ENCODE results near the gene ATXN7.
A peak's percentile ranks its signal among the peaks of the same experiment; 100 is the strongest.

The ATXN7 gene

GRCh38 chr3:63908081-63908736 lies 44.5 kb downstream of the ATXN7 start:
- no peak overlapping the region for H3K4me3 Mint-ChIP-seq
- DNase-seq (ENCODE audit: low spot score in 2 of 2) = no peak
- peak overlapping the region; percentile 79 for H3K27ac Mint-ChIP-seq
- peaks cover 8% of the 10 kb centered on the region for H3K36me3 Mint-ChIP-seq
- H3K27me3 Mint-ChIP-seq = no peaks in the 10 kb centered on the region
- ATAC-seq (ENCODE audit: low read depth) = no peak
- H3K4me1 Mint-ChIP-seq = peaks cover 16% of the 10 kb centered on the region
- no peaks in the 10 kb centered on the region for H3K9me3 Mint-ChIP-seq

DNA sequence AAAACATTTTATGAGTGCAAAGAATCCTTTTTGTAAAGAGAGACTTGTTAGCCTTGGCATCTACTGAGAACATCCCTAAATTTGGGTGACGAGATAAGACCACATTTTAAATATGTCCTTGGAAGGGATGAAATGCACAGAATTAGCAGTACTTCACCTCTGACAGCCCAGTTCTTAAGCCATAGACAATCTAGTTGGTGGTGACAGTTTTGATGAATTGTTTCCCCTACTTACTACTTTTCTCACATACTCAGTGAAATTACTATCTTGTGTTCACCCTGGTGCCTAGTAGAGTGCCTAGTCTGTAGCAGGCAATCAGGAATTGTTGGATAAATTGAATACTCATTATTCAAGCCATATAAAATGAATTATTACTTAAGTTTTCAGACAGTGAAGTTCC lies 45.1 kb downstream of the ATXN7 start:
- Mint-ChIP-seq H3K36me3 (peaks cover 8% of the 10 kb centered on the region), H3K27me3 (no peaks in the 10 kb centered on the region), H3K4me1 (peaks cover 16% of the 10 kb centered on the region), H3K9me3 (no peaks in the 10 kb centered on the region), H3K27ac (peak overlapping the region; percentile 79), H3K4me3 (no peak overlapping the region)
- no peak for DNase-seq (ENCODE audit: low spot score in 2 of 2)
- ATAC-seq (ENCODE audit: low read depth) = no peak

DNA sequence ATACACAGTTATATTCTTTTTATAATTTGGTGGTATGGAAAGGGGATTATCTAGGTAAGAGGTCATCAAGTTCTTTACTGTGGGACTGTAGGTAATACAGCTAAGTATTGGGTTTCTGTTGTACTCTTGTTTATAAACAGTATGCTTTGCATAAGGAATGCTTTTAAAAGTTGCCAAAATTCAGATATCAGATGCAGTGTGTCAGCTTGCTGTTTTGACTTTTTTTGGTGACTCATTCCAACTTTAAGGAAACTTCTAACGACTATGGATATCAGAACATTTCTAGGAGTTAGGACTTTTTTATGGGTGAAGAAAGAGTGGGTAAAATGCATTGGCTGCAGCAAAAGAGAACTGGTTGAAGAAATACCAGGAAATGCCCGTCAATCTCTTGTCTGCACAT lies 45.8 kb downstream of the ATXN7 start:
- H3K4me1 Mint-ChIP-seq = peaks cover 16% of the 10 kb centered on the region
- no peak overlapping the region for H3K27ac Mint-ChIP-seq
- no peaks in the 10 kb centered on the region for H3K9me3 Mint-ChIP-seq
- no peak for DNase-seq (ENCODE audit: low spot score in 2 of 2)
- no peak for ATAC-seq (ENCODE audit: low read depth)
- H3K27me3 Mint-ChIP-seq = no peaks in the 10 kb centered on the region
- peaks cover 6% of the 10 kb centered on the region for H3K36me3 Mint-ChIP-seq
- no peak overlapping the region for H3K4me3 Mint-ChIP-seq

DNA sequence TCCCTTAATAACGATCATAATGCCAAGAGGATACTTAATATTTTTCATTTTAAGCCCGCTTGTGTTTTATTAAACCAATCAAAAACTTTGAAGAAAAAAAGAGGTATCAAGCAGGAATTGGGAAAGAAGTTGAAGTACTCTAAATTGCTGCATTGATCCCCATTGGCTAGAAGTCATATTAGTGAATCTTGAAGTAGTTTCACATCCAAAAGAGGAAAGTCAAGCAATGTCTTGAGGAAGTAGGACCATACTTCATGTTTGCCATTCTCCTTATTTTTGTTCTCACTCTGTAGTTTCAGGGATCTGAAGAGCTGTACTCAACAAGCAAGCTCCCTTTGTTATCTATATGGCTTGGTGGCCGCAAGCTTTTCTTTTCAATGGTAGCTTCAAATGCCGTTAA lies 46.3 kb downstream of the ATXN7 start:
- DNase-seq (ENCODE audit: low spot score in 2 of 2) (no peak), ATAC-seq (ENCODE audit: low read depth) (no peak)
- H3K27ac Mint-ChIP-seq = no peak overlapping the region
- H3K27me3 Mint-ChIP-seq = no peaks in the 10 kb centered on the region
- no peaks in the 10 kb centered on the region for H3K9me3 Mint-ChIP-seq
- no peak overlapping the region for H3K4me3 Mint-ChIP-seq
- H3K4me1 Mint-ChIP-seq = peaks cover 16% of the 10 kb centered on the region
- peaks cover 4% of the 10 kb centered on the region for H3K36me3 Mint-ChIP-seq

GRCh38 chr3:63910891-63911290 lies 47.2 kb downstream of the ATXN7 start:
- peaks cover 4% of the 10 kb centered on the region for H3K36me3 Mint-ChIP-seq
- ATAC-seq (ENCODE audit: low read depth) (no peak), DNase-seq (ENCODE audit: low spot score in 2 of 2) (no peak)
- H3K27me3 Mint-ChIP-seq = no peaks in the 10 kb centered on the region
- peak overlapping the region; percentile 85 for H3K27ac Mint-ChIP-seq
- H3K9me3 Mint-ChIP-seq = no peaks in the 10 kb centered on the region
- H3K4me1 Mint-ChIP-seq = peaks cover 16% of the 10 kb centered on the region
- H3K4me3 Mint-ChIP-seq = peak overlapping the region; percentile 87

DNA sequence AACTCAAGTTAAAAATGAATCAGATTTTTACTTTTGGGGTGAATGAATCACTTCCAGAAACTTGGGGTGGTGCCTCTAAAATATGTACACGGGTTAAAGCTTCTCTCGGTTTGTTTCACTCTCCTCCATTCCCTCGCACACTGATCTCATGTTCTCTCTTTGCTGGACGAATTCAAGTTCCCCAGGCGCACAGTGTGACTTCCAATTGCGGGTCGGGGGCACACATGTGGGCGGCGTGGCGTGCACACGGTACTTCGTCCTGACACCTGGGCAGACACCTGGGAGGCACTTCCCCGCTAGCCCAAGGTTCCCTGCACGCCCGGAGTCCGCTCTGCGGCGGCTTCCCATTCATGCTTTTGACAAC lies 47.8 kb downstream of the ATXN7 start:
- Mint-ChIP-seq H3K27ac (peak overlapping the region; percentile 85), H3K36me3 (peaks cover 5% of the 10 kb centered on the region), H3K4me3 (peak overlapping the region; percentile 87), H3K27me3 (no peaks in the 10 kb centered on the region), H3K4me1 (peaks cover 17% of the 10 kb centered on the region), H3K9me3 (no peaks in the 10 kb centered on the region)
- DNase-seq (ENCODE audit: low spot score in 2 of 2) = no peak
- peak; percentile 19 for ATAC-seq (ENCODE audit: low read depth)

- H3K4me1 Mint-ChIP-seq = peaks cover 14% of the 10 kb centered on the region
- peaks cover 3% of the 10 kb centered on the region for H3K36me3 Mint-ChIP-seq
- H3K9me3 Mint-ChIP-seq = no peaks in the 10 kb centered on the region
- ATAC-seq (ENCODE audit: low read depth) = peak; percentile 65
- no peaks in the 10 kb centered on the region for H3K27me3 Mint-ChIP-seq
- peak within 1 kb of the TSS; percentile 91 for H3K4me3 Mint-ChIP-seq
- H3K27ac Mint-ChIP-seq = peak within 1 kb of the TSS; percentile 85
- DNase-seq (ENCODE audit: low spot score in 2 of 2) = peak; percentile 61 to 76
Measured at GRCh38 chr3:63911873-63912767, 48.5 kb downstream of the ATXN7 start, which contains the start of gene SCAANT1. TSS of gene SCAANT1 (minus strand) at chr3:63912383.

GRCh38 chr3:63912768-63913588 lies 49.3 kb downstream of the ATXN7 start:
- Mint-ChIP-seq H3K9me3 (no peaks in the 10 kb centered on the region), H3K4me1 (peaks cover 17% of the 10 kb centered on the region), H3K27me3 (no peaks in the 10 kb centered on the region), H3K4me3 (peak overlapping the region; percentile 91), H3K36me3 (peaks cover 9% of the 10 kb centered on the region), H3K27ac (peak overlapping the region; percentile 85)
- DNase-seq (ENCODE audit: low spot score in 2 of 2) (no peak), ATAC-seq (ENCODE audit: low read depth) (peak; percentile 36)

GRCh38 chr3:63914312-63914711 lies 50.6 kb downstream of the ATXN7 start:
- peak overlapping the region; percentile 85 for H3K27ac Mint-ChIP-seq
- peaks cover 24% of the 10 kb centered on the region for H3K4me1 Mint-ChIP-seq
- no peak for ATAC-seq (ENCODE audit: low read depth)
- peak overlapping the region; percentile 27 for H3K4me3 Mint-ChIP-seq
- peaks cover 12% of the 10 kb centered on the region for H3K36me3 Mint-ChIP-seq
- no peak for DNase-seq (ENCODE audit: low spot score in 2 of 2)
- no peaks in the 10 kb centered on the region for H3K27me3 Mint-ChIP-seq
- H3K9me3 Mint-ChIP-seq = no peaks in the 10 kb centered on the region

GRCh38 chr3:63918321-63918720 lies 54.7 kb downstream of the ATXN7 start:
- no peak overlapping the region for H3K27ac Mint-ChIP-seq
- DNase-seq (ENCODE audit: low spot score in 2 of 2) = no peak

GRCh38 chr3:63920001-63920400 lies 56.3 kb downstream of the ATXN7 start:
- no peaks in the 10 kb centered on the region for H3K9me3 Mint-ChIP-seq
- no peak for DNase-seq (ENCODE audit: low spot score in 2 of 2)
- no peak overlapping the region for H3K27ac Mint-ChIP-seq
- no peak for ATAC-seq (ENCODE audit: low read depth)
- peaks cover 44% of the 10 kb centered on the region for H3K4me1 Mint-ChIP-seq
- H3K27me3 Mint-ChIP-seq = no peaks in the 10 kb centered on the region
- peaks cover 28% of the 10 kb centered on the region for H3K36me3 Mint-ChIP-seq
- H3K4me3 Mint-ChIP-seq = no peak overlapping the region

More at GRCh38 chr3:63918321-63918720, 54.7 kb downstream of the ATXN7 start:
- H3K4me3 Mint-ChIP-seq = no peak overlapping the region
- ATAC-seq (ENCODE audit: low read depth) = no peak
- H3K4me1 Mint-ChIP-seq = peaks cover 29% of the 10 kb centered on the region
- no peaks in the 10 kb centered on the region for H3K27me3 Mint-ChIP-seq
- peaks cover 15% of the 10 kb centered on the region for H3K36me3 Mint-ChIP-seq
- no peaks in the 10 kb centered on the region for H3K9me3 Mint-ChIP-seq

- peak overlapping the region; percentile 62 for H3K27ac Mint-ChIP-seq
- H3K4me1 Mint-ChIP-seq = peaks cover 51% of the 10 kb centered on the region
- no peaks in the 10 kb centered on the region for H3K27me3 Mint-ChIP-seq
- H3K36me3 Mint-ChIP-seq = peaks cover 30% of the 10 kb centered on the region
- H3K4me3 Mint-ChIP-seq = peak overlapping the region; percentile 50
- DNase-seq (ENCODE audit: low spot score in 2 of 2) (peak in 1 of 2 donors; percentile 37), ATAC-seq (ENCODE audit: low read depth) (peak; percentile 94)
- H3K9me3 Mint-ChIP-seq = no peaks in the 10 kb centered on the region
Measured at GRCh38 chr3:63921741-63922482, 58.2 kb downstream of the ATXN7 start.

DNA sequence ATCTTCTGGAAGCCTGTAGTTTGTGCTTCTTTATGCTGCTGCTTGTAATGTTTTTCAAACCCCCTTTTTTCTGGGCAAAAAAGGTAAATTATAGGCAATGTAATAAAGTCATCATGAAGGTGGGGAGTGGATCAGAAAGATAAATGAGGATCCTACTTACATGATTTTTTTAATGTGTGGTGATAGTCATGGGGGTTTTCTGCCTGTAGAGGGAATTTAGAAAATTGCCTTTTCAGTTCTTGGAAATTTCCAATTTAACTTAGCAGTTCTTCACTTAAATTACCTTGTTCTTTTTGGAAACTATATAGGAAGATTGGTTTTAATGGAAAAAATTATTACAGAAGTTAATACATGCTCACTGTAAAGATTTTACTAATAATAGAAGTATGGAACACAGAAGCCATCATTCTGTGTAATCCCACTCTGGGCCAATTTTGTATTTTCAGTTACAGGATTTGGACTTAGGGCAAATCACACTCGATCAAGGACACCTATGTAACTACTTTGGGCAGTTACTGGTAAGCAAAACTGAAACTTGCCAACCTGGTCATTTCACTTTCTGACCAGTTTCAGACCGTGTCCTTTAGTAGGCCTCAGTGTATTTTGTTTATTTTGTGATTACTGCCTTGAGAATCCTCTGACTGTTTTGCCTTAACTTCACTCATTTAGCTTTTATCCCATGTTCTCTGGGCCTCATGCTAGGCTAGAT lies 59.0 kb downstream of the ATXN7 start:
- H3K27ac Mint-ChIP-seq = peak overlapping the region; percentile 62
- H3K9me3 Mint-ChIP-seq = no peaks in the 10 kb centered on the region
- peak overlapping the region; percentile 50 for H3K4me3 Mint-ChIP-seq
- H3K4me1 Mint-ChIP-seq = peaks cover 55% of the 10 kb centered on the region
- no peaks in the 10 kb centered on the region for H3K27me3 Mint-ChIP-seq
- ATAC-seq (ENCODE audit: low read depth) (no peak), DNase-seq (ENCODE audit: low spot score in 2 of 2) (no peak)
- H3K36me3 Mint-ChIP-seq = peaks cover 27% of the 10 kb centered on the region

All from memory B cell (primary cell).